ENCODE results near the gene DHRS13.
"Not testable (repeated sequence)": the region's sequence is repeated elsewhere in the genome, so short reads cannot be mapped to it uniquely, and the experiment has no call there.

DHRS13 gene

GRCh38 chr17:28861393-28862203, 41.3 kb downstream of the DHRS13 start:
- in situ Hi-C loops (cut with MboI; ENCODE audit: low sequenced_read_pairs): no loop called here

GRCh38 chr17:28860363-28860808, 42.5 kb downstream of the DHRS13 start:
- in situ Hi-C loops (cut with MboI; ENCODE audit: low sequenced_read_pairs): no loop called here

- in situ Hi-C loops (cut with MboI; ENCODE audit: low sequenced_read_pairs): no loop called here
Measured at GRCh38 chr17:28858801-28859355, 44.0 kb downstream of the DHRS13 start.

GRCh38 chr17:28857905-28858800, 44.7 kb downstream of the DHRS13 start:
- in situ Hi-C loops (cut with MboI; ENCODE audit: low sequenced_read_pairs): no loop called here

- in situ Hi-C loops (cut with MboI; ENCODE audit: low sequenced_read_pairs): no loop called here
Measured at GRCh38 chr17:28856028-28856574, 46.8 kb downstream of the DHRS13 start.

- in situ Hi-C loops (cut with MboI; ENCODE audit: low sequenced_read_pairs): no loop called here
Measured at GRCh38 chr17:28855336-28855679, 47.6 kb downstream of the DHRS13 start.

GRCh38 chr17:28854457-28855335, 48.2 kb downstream of the DHRS13 start, which contains the start of gene ERAL1:
ERAL1 (plus strand) TSS chr17:28855016; CDS start chr17:28855035, 19 bp downstream.
- in situ Hi-C loops (cut with MboI; ENCODE audit: low sequenced_read_pairs): no loop called here

- in situ Hi-C loops (cut with MboI; ENCODE audit: low sequenced_read_pairs): no loop called here
Measured at GRCh38 chr17:28853295-28853694, 49.6 kb downstream of the DHRS13 start.

- in situ Hi-C loops (cut with MboI; ENCODE audit: low sequenced_read_pairs): no loop called here
Measured at GRCh38 chr17:28849281-28849680, 53.6 kb downstream of the DHRS13 start.

GRCh38 chr17:28848667-28849066, 54.2 kb downstream of the DHRS13 start:
- in situ Hi-C loops (cut with MboI; ENCODE audit: low sequenced_read_pairs): not testable (repeated sequence)

All from HL-60/S4 treated with retinoic acid at 250 ng/mL for 4 days and 3 days (cell line).